Mammary epithelial cell (primary cell): ENCODE measurements around the gene ADCY6.

Source experiments
- EZH2 ChIP-seq: IDR thresholded peaks from 2 replicates; pipeline ENCODE4 v1.6.1; 2012; ENCODE audit warnings: low read length, inconsistent platforms, borderline replicate concordance
- TF ChIP-seq, protein P1 (sequence below), 2 donors: IDR thresholded peaks in 1 of 2; conservative IDR thresholded peaks in 1 of 2; 2 replicates each; pipeline ENCODE4 v1.5.1; 2011 to 2012; ENCODE audit warnings: inconsistent platforms in 2 of 2, low read length in 2 of 2, mild to moderate bottlenecking in 2 of 2, control low read depth in 1 of 2, low read depth in 1 of 2; ENCODE audit not compliant: insufficient read depth in 1 of 2; ENCODE audit errors: extremely low read depth in 1 of 2

DNA sequence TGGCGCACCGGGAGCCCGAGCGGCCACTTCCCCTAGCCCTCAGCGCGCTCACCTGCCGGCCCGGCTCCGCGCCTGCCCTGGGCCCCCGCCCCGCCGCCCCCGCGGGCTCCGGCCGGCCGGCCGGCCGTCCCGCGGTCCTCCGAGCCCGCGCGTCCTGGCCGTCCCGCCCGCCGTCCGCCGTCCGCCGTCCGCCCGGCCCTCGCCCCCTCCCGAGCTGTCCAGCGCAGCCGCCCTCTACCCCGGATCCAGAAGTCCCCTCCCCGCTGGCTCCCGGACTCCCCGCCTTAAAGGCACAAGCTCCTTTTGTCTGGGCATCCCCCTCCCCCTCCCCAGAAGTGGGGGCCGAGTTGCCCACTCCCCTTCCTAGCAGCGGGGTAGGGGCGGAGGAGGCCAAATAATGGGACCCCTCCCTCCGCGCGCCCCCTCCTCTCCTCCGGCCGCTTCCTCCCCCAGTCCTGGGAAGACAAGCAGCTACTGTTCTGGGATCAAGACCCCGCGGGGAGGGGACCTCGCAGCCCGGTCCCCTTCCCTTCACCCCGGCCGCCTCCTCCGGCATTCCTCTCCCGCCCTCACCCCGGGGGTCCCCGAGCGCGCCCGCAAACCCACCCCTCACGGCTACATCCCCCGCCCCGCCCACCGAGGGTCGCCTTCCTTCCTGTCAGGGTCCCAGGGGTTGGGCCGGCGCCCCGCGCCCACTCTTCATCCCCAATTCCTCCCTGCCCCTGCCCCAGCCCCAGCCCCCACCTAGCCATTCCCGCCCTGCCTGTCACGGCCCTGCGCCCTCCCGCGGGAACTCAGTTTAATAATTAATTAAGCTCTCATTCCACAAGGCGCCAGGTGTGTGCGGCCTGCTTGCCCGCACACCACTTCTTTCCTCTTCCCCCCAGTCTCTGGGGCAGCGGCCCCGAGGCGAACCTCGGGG is at the start of gene ADCY6:
- TF ChIP-seq, protein P1, sequence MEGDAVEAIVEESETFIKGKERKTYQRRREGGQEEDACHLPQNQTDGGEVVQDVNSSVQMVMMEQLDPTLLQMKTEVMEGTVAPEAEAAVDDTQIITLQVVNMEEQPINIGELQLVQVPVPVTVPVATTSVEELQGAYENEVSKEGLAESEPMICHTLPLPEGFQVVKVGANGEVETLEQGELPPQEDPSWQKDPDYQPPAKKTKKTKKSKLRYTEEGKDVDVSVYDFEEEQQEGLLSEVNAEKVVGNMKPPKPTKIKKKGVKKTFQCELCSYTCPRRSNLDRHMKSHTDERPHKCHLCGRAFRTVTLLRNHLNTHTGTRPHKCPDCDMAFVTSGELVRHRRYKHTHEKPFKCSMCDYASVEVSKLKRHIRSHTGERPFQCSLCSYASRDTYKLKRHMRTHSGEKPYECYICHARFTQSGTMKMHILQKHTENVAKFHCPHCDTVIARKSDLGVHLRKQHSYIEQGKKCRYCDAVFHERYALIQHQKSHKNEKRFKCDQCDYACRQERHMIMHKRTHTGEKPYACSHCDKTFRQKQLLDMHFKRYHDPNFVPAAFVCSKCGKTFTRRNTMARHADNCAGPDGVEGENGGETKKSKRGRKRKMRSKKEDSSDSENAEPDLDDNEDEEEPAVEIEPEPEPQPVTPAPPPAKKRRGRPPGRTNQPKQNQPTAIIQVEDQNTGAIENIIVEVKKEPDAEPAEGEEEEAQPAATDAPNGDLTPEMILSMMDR (conservative IDR thresholded peaks at IDR 0.05 in 1 of 2, IDR thresholded peaks at IDR 0.05 in 1 of 2; ENCODE audit: extremely low read depth in 1 of 2, insufficient read depth in 1 of 2, low read depth in 1 of 2, low read length in 2 of 2) = no peak
- no peak for TF ChIP-seq EZH2
